ENCODE results near the gene MGAT3. TPM values are rescaled to one million over a fixed set of nuclear protein-coding genes. Genes with fewer than 3 reads are reported as not detected.

MGAT3 gene
- total RNA-seq, 4 donors from 2014 or later = 0.08 to 1.3 (median 0.62) TPM

DNA sequence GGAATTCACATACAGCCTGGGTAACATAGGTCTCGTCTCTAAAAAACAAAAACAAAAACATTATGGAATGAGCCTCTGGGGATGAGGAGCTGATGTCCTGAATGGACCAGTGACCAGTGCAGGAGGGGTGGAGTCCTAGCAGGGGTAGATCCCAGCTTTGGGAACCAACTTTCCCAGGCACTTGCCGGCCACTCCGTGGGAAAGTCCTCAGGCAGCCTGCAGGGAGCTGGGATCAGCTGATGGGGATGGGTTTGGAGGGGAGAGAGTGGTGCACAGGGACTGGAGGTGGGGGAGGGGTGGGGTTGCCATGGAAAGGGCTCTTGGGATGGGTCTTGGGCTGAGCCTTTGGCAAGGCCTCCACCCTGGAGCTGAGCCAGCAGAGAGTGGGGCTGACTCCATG lies 19.1 kb downstream of the MGAT3 start:
- Histone ChIP-seq H3K27ac (peak overlapping the region in 1 of 4 donors; percentile 47), H3K4me3 (no peak overlapping the region), H3K9me3 (no peaks in the 10 kb centered on the region), H3K4me1 (peaks cover 19 to 43% (median 25%) of the 10 kb centered on the region in 3 donors), H3K36me3 (no peaks in the 10 kb centered on the region), H3K27me3 (no peaks in the 10 kb centered on the region)
- WGBS, 2 donors = 58 to 70% methylated on average over 2 to 3 of the region's 3 CpGs
- intact Hi-C loops (cut with DNase I) = no loop called here
- no peak for DNase-seq
- TF ChIP-seq, protein P1, sequence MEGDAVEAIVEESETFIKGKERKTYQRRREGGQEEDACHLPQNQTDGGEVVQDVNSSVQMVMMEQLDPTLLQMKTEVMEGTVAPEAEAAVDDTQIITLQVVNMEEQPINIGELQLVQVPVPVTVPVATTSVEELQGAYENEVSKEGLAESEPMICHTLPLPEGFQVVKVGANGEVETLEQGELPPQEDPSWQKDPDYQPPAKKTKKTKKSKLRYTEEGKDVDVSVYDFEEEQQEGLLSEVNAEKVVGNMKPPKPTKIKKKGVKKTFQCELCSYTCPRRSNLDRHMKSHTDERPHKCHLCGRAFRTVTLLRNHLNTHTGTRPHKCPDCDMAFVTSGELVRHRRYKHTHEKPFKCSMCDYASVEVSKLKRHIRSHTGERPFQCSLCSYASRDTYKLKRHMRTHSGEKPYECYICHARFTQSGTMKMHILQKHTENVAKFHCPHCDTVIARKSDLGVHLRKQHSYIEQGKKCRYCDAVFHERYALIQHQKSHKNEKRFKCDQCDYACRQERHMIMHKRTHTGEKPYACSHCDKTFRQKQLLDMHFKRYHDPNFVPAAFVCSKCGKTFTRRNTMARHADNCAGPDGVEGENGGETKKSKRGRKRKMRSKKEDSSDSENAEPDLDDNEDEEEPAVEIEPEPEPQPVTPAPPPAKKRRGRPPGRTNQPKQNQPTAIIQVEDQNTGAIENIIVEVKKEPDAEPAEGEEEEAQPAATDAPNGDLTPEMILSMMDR (IDR thresholded peaks at IDR 0.05) = no peak
- TF ChIP-seq POLR2A (IDR thresholded peaks at IDR 0.05) = no peak

DNA sequence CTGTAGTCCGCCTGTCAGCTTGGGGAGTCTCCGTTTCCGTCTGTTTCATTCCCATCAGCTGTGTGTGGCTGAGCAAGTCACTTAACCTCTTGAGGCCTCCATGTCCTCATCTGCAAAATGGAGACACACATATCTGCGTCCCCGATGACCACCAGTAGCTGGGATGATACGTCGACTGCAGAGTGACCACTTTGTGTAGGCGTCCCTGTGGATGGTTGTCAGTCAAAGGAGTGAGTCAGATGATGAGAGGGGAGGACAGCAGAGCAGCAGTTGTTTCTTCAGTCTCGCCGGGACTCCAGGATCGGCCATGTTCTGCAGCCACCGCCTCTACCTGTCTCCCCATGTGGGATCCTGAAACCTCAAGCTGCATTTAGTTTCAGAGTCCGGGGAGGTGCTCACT lies 19.9 kb downstream of the MGAT3 start:
- TF ChIP-seq, protein P1 (IDR thresholded peaks at IDR 0.05) = no peak
- TF ChIP-seq POLR2A (IDR thresholded peaks at IDR 0.05) = no peak
- 60 to 86% methylated on average over 1 to 7 of the region's 13 CpGs for WGBS, 2 donors
- Histone ChIP-seq H3K27ac (no peak overlapping the region), H3K4me1 (peaks cover 11 to 35% (median 18%) of the 10 kb centered on the region in 3 donors), H3K27me3 (no peaks in the 10 kb centered on the region), H3K9me3 (no peaks in the 10 kb centered on the region), H3K4me3 (no peak overlapping the region), H3K36me3 (no peaks in the 10 kb centered on the region)
- no peak for DNase-seq
- intact Hi-C loops (cut with DNase I) = no loop called here

DNA sequence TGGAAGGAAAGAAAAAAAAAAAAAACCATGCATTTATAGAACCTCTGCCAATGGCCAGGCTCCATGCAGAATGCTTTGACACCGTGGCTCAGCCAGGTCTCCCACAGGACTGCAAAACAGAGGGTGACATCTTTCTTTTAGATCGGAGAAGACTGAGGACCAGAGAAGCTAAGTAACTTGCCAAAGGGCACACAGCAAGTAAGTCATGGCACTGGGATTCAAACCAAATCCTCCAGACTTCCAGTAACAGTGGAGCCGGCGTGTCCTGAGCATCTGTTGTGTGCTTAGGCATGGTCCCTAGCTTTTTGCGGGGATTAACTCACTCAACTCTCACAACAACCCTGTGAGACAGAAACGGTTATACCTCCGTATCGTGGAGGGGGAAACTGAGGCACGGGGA lies 20.7 kb downstream of the MGAT3 start:
- Histone ChIP-seq H3K36me3 (no peaks in the 10 kb centered on the region), H3K27ac (no peak overlapping the region), H3K9me3 (no peaks in the 10 kb centered on the region), H3K27me3 (no peaks in the 10 kb centered on the region), H3K4me1 (peaks cover 3 to 28% (median 9%) of the 10 kb centered on the region in 3 donors), H3K4me3 (no peak overlapping the region)
- TF ChIP-seq, protein P1 (IDR thresholded peaks at IDR 0.05) = no peak
- TF ChIP-seq POLR2A (IDR thresholded peaks at IDR 0.05) = no peak
- DNase-seq = no peak
- WGBS, 2 donors = 80 to 86% methylated on average over 5 to 7 of the region's 9 CpGs
- intact Hi-C loops (cut with DNase I) = no loop called here

DNA sequence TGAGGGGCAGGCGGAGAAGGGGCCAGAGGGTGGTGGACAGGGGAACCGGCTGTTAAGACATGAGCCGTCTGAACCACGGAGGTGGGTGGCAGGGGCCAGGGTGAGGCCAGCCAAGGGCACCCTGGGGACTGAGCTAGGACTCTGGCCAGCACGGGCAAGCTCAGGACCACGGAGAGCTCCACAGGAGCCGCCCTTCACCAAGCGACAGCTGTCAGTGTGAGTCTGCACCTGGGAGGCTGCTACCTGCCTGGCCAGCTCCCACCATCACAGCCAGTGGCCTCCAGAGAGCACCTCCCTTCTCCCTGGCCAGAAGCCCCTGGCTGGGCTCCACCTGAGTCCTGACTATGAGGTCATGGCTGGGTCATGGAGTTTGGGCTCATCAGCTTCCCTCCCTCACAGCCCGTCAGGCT lies 21.6 kb downstream of the MGAT3 start:
- Histone ChIP-seq H3K4me3 (no peak overlapping the region), H3K27me3 (peaks cover 0 to 1% (median 0%) of the 10 kb centered on the region in 4 donors), H3K4me1 (peaks cover 0 to 23% (median 5%) of the 10 kb centered on the region in 3 donors), H3K27ac (no peak overlapping the region), H3K36me3 (no peaks in the 10 kb centered on the region), H3K9me3 (no peaks in the 10 kb centered on the region)
- no CpG with 5 or more reads among the region's 9 CpGs for WGBS, 2 donors
- intact Hi-C loops (cut with DNase I) = no loop called here
- no peak for TF ChIP-seq POLR2A (IDR thresholded peaks at IDR 0.05)
- TF ChIP-seq, protein P1 (IDR thresholded peaks at IDR 0.05) = no peak
- no peak for DNase-seq

DNA sequence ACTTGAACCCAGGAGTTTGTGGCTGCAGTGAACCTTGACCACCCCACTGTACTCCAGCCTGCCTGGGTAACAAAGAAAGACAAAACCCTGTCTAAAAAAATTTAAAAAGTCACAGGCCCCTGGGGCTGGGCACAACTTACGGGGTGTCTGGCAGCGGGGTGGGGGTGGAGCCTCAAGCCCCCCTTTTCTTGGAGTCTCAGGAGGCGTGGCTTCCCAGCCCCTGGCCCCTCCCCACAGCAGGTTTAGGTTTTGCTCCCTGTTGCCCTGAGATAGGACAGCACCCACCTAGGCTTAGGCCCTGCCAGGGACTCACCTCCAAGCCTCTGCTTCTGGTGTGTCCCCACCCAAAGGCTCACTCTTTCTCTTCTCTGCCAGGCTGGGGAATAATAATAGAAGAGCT lies 22.4 kb downstream of the MGAT3 start:
- Histone ChIP-seq H3K4me1 (peaks cover 0 to 16% (median 5%) of the 10 kb centered on the region in 3 donors), H3K4me3 (no peak overlapping the region), H3K36me3 (no peaks in the 10 kb centered on the region), H3K27me3 (peaks cover 0 to 5% (median 0%) of the 10 kb centered on the region in 4 donors), H3K9me3 (no peaks in the 10 kb centered on the region), H3K27ac (no peak overlapping the region)
- no peak for DNase-seq
- WGBS, 2 donors = 21% methylated on average over 2 of the region's 3 CpGs; no CpG with 5 or more reads in 1 of the 2 donors
- intact Hi-C loops (cut with DNase I) = no loop called here
- TF ChIP-seq, protein P1 (IDR thresholded peaks at IDR 0.05) = no peak
- TF ChIP-seq POLR2A (IDR thresholded peaks at IDR 0.05) = no peak
